ENCODE measurements around the gene VPS35L.
A peak's percentile ranks its signal among the peaks of the same experiment; 100 is the strongest.

VPS35L gene

GRCh38 chr16:19555186-19555937 lies at the start of gene VPS35L:
Gene VPS35L (plus strand): TSS chr16:19555703. CDS start chr16:19555730, 27 bp downstream.
- DNase-seq (ENCODE audit: low read depth, low spot score), result peak; percentile 94

- DNase-seq (ENCODE audit: low read depth, low spot score), result no peak
Measured at GRCh38 chr16:19506965-19507364, 48.5 kb upstream of the VPS35L start.

DNA sequence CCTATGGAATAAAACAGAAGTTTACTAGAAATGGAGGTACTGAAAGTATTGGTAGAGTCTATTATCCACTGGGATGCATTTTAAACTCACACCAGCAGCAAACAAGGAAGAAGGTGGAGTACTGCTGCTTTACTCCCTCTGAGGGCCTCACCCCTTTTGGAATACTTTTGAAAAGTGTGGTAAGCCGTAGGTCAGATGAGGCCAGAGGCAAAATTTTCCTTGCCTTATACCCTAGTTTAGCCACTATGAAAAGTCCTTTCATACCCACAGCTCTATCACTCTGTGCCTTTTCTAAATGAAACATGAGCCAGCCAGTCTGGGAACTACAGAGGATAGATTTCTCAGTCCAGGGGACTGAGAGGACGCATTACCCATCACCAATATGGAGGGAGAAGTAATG lies 47.6 kb upstream of the VPS35L start:
- DNase-seq (ENCODE audit: low read depth, low spot score), result no peak

GRCh38 chr16:19512297-19512696 lies 43.2 kb upstream of the VPS35L start:
- no peak for DNase-seq (ENCODE audit: low read depth, low spot score)

DNA sequence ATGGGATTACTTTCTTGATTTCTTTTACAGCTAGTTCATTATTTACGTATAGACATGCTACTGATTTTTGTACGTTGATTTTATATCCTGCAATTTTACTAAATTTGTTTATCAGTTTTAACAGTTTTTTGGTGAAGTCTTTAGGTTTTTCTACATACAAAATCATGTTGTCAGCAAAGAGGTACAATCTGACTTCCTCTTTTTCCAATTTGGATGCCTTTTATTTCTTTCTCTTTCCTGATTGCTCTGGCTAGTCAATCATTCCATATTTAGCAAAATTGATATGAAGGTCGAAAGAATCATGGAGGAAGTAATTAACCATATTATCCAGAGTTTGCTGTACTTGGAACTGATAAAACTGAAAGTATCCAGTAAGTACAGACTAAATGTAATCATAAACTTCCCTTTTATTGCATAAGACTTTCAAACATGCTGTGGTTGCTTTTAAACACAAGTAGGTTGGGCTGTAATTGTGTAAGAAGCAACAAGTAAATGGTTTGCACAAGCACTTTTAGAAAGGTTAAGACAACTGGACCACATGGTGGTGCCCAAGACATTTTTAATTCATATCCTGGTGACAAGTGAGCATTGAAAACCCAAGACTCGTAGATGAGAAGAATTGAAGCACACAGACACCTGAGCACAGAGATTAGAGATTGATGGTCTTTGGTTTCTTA lies 42.0 kb upstream of the VPS35L start:
- no peak for DNase-seq (ENCODE audit: low read depth, low spot score)

- no peak for DNase-seq (ENCODE audit: low read depth, low spot score)
Measured at GRCh38 chr16:19515757-19516156, 39.7 kb upstream of the VPS35L start.

GRCh38 chr16:19517424-19518089 lies 37.9 kb upstream of the VPS35L start:
- DNase-seq (ENCODE audit: low read depth, low spot score), result no peak

GRCh38 chr16:19518388-19518787 lies 37.1 kb upstream of the VPS35L start:
- no peak for DNase-seq (ENCODE audit: low read depth, low spot score)

DNA sequence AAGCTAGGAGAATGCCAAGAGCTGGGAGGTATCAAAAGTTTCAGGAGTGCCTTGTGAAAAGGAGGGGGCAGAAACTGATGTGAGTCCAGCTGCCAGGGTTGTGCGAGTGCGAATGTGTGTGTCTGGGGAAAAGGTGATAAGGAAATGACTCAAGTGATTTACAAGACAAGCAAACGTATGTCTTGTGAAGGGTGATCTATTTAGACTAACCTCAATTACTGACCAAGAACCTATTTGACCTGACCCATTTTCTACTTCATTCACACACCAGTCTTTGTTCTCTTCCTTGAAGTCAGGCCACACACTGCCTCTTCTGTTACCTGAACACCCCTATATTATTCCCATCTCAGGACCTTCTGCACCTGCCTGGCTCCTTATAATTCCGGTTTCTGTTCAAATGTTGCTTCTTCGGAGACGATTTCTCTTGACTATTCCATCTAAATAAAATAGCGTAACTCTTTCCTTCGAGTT lies 34.6 kb upstream of the VPS35L start:
- no peak for DNase-seq (ENCODE audit: low read depth, low spot score)

- peak; percentile 82 for DNase-seq (ENCODE audit: low read depth, low spot score)
Measured at GRCh38 chr16:19521471-19522396, 33.8 kb upstream of the VPS35L start, which contains the start of gene GDE1. Gene GDE1 (minus strand): TSS chr16:19522098. CDS start chr16:19521964, 134 bp downstream.

- no peak for DNase-seq (ENCODE audit: low read depth, low spot score)
Measured at GRCh38 chr16:19522397-19522732, 33.1 kb upstream of the VPS35L start.

DNA sequence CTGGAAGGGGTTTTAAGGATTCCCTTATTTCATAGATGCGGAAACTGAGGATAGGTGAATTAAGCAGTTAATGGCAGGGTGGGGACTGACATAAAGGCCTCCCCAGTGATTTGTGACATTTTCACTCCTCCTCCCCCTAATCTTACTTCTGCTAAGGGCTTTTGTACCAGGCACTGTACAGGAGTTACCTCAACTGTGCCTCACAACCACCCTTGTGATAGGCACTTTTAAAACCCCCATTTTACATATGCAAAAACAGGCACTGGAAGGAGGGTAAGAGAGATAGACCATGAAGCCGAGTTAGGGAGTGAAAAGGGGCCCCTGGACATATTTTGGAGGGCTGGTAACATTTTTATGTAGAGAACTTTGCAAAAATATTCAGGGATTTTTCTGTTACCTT lies 32.7 kb upstream of the VPS35L start:
- no peak for DNase-seq (ENCODE audit: low read depth, low spot score)

DNA sequence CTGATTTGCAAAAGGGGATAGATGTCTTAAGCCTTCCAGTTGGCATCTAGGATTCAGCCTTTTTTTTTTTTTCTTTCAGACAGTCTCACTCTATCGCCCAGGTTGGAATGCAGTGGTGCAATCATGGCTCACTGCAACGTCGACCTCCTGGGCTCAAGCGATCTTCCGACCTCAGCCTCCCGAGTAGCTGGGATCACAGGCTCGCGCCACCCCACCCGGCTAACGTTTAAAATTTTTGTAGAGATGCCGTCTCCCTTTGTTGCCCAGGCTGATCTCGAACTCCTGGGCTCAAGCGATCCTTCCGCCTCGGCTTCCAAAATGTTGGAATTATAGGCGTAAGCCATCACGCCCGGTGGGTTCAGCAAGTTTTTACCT lies 32.3 kb upstream of the VPS35L start:
- no peak for DNase-seq (ENCODE audit: low read depth, low spot score)

GRCh38 chr16:19523559-19524355 lies 31.7 kb upstream of the VPS35L start, which contains the start of gene CCP110:
Gene CCP110 (plus strand): TSS chr16:19523942. CDS start chr16:19527882, 3,940 bp downstream.
- peak; percentile 80 for DNase-seq (ENCODE audit: low read depth, low spot score)

- DNase-seq (ENCODE audit: low read depth, low spot score), result no peak
Measured at GRCh38 chr16:19524356-19524615, 31.2 kb upstream of the VPS35L start.

- no peak for DNase-seq (ENCODE audit: low read depth, low spot score)
Measured at GRCh38 chr16:19524616-19525384, 30.7 kb upstream of the VPS35L start.

- no peak for DNase-seq (ENCODE audit: low read depth, low spot score)
Measured at GRCh38 chr16:19525385-19525723, 30.1 kb upstream of the VPS35L start.

- DNase-seq (ENCODE audit: low read depth, low spot score), result no peak
Measured at GRCh38 chr16:19527161-19527560, 28.3 kb upstream of the VPS35L start.

DNA sequence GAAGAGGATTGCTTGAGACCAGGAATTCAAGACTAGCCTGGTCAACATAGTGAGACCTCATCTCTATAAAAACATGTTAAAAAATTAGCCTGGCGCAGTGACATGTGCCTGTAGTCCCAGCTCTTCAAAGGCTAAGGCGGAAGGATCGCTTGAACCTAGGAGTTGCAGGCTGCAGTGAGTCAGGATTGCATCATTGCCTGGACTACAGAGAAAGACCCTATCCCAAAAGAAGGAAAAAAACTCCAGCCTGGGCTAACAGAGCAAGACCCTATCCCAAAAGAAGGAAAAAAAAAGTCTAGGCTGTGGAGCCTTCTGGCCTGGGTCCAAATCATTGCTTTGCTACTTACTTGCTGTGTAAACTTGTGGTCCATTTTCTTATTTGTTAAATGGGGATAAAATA lies 26.8 kb upstream of the VPS35L start:
- no peak for DNase-seq (ENCODE audit: low read depth, low spot score)

DNA sequence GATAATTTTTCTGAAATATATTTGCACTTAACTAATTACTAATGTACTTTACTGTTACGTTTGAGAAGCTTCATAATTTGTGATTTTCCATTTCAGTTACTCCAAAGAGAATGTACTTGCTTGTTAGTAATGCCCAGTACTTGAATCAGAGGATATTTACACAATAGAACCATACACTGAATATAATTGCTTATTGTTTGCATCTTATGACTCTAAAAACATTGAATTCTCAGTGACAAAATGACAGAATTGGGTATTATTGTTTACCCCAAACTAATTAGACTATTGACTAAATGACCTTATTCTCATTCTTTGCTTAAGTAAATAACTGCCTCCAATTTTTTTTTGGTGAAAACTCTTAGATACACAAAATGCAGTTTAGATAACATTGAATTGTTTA lies 22.9 kb upstream of the VPS35L start:
- no peak for DNase-seq (ENCODE audit: low read depth, low spot score)

All from iPS DF 19.7 (cell line).